ENCODE results near the gene SPATA4. TPM values are rescaled to one million over a fixed set of nuclear protein-coding genes. Genes with fewer than 3 reads are reported as not detected.

Gene SPATA4
- total RNA-seq, 4 donors from 2014 or later: 0.21 to 0.44 TPM; not detected in 2

GRCh38 chr4:176150356-176150682 is 45.1 kb downstream of the SPATA4 start:
- no peaks in the 10 kb centered on the region for H3K9me3 ChIP-seq
- H3K36me3 ChIP-seq: no peaks in the 10 kb centered on the region
- no peaks in the 10 kb centered on the region for H3K4me1 ChIP-seq
- TF ChIP-seq EP300 (IDR thresholded peaks at IDR 0.05): no peak
- no peak for TF ChIP-seq CTCF (IDR thresholded peaks at IDR 0.05)
- no peak for TF ChIP-seq POLR2A (IDR thresholded peaks at IDR 0.05)
- no peak overlapping the region for H3K4me3 ChIP-seq
- DNase-seq (ENCODE audit: low spot score in 2 of 2): no peak
- no peak overlapping the region for H3K27ac ChIP-seq
- H3K27me3 ChIP-seq: no peaks in the 10 kb centered on the region

GRCh38 chr4:176149680-176150355 is 45.6 kb downstream of the SPATA4 start:
- WGBS, 2 donors: 80 to 86% methylated on average over 3 of the region's 3 CpGs
- TF ChIP-seq POLR2A (IDR thresholded peaks at IDR 0.05): no peak
- no peak for TF ChIP-seq CTCF (IDR thresholded peaks at IDR 0.05)
- no peak for TF ChIP-seq EP300 (IDR thresholded peaks at IDR 0.05)
- no peak overlapping the region for H3K27ac ChIP-seq
- H3K27me3 ChIP-seq: no peaks in the 10 kb centered on the region
- no peaks in the 10 kb centered on the region for H3K36me3 ChIP-seq
- H3K4me1 ChIP-seq: no peaks in the 10 kb centered on the region
- H3K9me3 ChIP-seq: no peaks in the 10 kb centered on the region
- no peak for DNase-seq (ENCODE audit: low spot score in 2 of 2)
- H3K4me3 ChIP-seq: no peak overlapping the region

GRCh38 chr4:176142253-176142652 is 53.1 kb downstream of the SPATA4 start:
- no peak for TF ChIP-seq EP300 (IDR thresholded peaks at IDR 0.05)
- no peak for TF ChIP-seq POLR2A (IDR thresholded peaks at IDR 0.05)
- no peak for TF ChIP-seq CTCF (IDR thresholded peaks at IDR 0.05)
- Histone ChIP-seq H3K4me1 (no peaks in the 10 kb centered on the region), H3K27ac (no peak overlapping the region), H3K9me3 (no peaks in the 10 kb centered on the region), H3K27me3 (no peaks in the 10 kb centered on the region), H3K36me3 (no peaks in the 10 kb centered on the region), H3K4me3 (no peak overlapping the region)
- WGBS, 2 donors: 29 to 43% methylated on average over 2 of the region's 2 CpGs
- no peak for DNase-seq (ENCODE audit: low spot score in 2 of 2)

- TF ChIP-seq POLR2A (IDR thresholded peaks at IDR 0.05) (no peak), EP300 (IDR thresholded peaks at IDR 0.05) (no peak), CTCF (IDR thresholded peaks at IDR 0.05) (no peak)
- H3K27me3 ChIP-seq: no peaks in the 10 kb centered on the region
Observed at GRCh38 chr4:176139518-176139917, 55.9 kb downstream of the SPATA4 start.

GRCh38 chr4:176137631-176138030 is 57.8 kb downstream of the SPATA4 start:
- no peaks in the 10 kb centered on the region for H3K36me3 ChIP-seq
- TF ChIP-seq CTCF (IDR thresholded peaks at IDR 0.05) (no peak), EP300 (IDR thresholded peaks at IDR 0.05) (no peak), POLR2A (IDR thresholded peaks at IDR 0.05) (no peak)
- H3K27me3 ChIP-seq: no peaks in the 10 kb centered on the region
- no peak overlapping the region for H3K27ac ChIP-seq
- H3K4me3 ChIP-seq: no peak overlapping the region
- H3K9me3 ChIP-seq: no peaks in the 10 kb centered on the region
- H3K4me1 ChIP-seq: no peaks in the 10 kb centered on the region
- DNase-seq (ENCODE audit: low spot score in 2 of 2): no peak

More at GRCh38 chr4:176139518-176139917, 55.9 kb downstream of the SPATA4 start:
- no peaks in the 10 kb centered on the region for H3K4me1 ChIP-seq
- no peak overlapping the region for H3K4me3 ChIP-seq
- no peaks in the 10 kb centered on the region for H3K36me3 ChIP-seq
- no peaks in the 10 kb centered on the region for H3K9me3 ChIP-seq
- H3K27ac ChIP-seq: no peak overlapping the region
- DNase-seq (ENCODE audit: low spot score in 2 of 2): no peak

All from tibial nerve (tissue), 4 donors.